ENCODE measurements around the gene CELSR1.

The CELSR1 gene

GRCh38 chr22:46361826-46362202 lies 175.6 kb downstream of the CELSR1 start:
- no peak for DNase-seq (ENCODE audit: low read depth)
- no peak overlapping the region for H3K4me3 ChIP-seq (ENCODE audit: low read depth, low read length)
- TF ChIP-seq, protein P1, sequence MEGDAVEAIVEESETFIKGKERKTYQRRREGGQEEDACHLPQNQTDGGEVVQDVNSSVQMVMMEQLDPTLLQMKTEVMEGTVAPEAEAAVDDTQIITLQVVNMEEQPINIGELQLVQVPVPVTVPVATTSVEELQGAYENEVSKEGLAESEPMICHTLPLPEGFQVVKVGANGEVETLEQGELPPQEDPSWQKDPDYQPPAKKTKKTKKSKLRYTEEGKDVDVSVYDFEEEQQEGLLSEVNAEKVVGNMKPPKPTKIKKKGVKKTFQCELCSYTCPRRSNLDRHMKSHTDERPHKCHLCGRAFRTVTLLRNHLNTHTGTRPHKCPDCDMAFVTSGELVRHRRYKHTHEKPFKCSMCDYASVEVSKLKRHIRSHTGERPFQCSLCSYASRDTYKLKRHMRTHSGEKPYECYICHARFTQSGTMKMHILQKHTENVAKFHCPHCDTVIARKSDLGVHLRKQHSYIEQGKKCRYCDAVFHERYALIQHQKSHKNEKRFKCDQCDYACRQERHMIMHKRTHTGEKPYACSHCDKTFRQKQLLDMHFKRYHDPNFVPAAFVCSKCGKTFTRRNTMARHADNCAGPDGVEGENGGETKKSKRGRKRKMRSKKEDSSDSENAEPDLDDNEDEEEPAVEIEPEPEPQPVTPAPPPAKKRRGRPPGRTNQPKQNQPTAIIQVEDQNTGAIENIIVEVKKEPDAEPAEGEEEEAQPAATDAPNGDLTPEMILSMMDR (conservative IDR thresholded peaks at IDR 0.05; ENCODE audit: low read depth, low read length) = no peak

DNA sequence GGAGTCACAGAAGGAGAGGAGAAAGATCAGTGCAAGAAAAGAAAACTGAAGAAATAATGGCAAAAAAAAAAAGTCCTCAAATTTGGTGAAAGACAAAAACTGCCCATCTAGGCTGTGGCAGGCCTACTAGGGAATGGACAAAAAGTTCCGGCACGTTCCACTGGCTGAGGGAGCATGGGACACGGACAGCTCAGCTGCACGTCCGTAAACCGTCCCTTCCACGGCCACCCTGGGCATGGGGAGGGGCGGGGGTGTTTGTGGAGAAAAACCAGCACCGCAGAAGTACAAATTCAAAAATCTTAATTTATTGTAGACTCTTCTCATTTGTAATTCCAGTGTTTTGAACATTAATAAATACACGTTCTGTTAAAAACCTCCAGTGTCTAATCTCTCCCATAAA lies 176.5 kb downstream of the CELSR1 start:
- H3K4me3 ChIP-seq (ENCODE audit: low read depth, low read length) = no peak overlapping the region
- TF ChIP-seq, protein P1 (conservative IDR thresholded peaks at IDR 0.05; ENCODE audit: low read depth, low read length) = no peak
- no peak for DNase-seq (ENCODE audit: low read depth)

- H3K4me3 ChIP-seq (ENCODE audit: low read depth, low read length) = no peak overlapping the region
- no peak for DNase-seq (ENCODE audit: low read depth)
- TF ChIP-seq, protein P1 (conservative IDR thresholded peaks at IDR 0.05; ENCODE audit: low read depth, low read length) = no peak
Measured at GRCh38 chr22:46360097-46360496, 177.3 kb downstream of the CELSR1 start.

- H3K4me3 ChIP-seq (ENCODE audit: low read depth, low read length) = no peak overlapping the region
- TF ChIP-seq, protein P1 (conservative IDR thresholded peaks at IDR 0.05; ENCODE audit: low read depth, low read length) = no peak
- no peak for DNase-seq (ENCODE audit: low read depth)
Measured at GRCh38 chr22:46359362-46359761, 178.1 kb downstream of the CELSR1 start.

GRCh38 chr22:46358766-46359165 lies 178.7 kb downstream of the CELSR1 start:
- H3K4me3 ChIP-seq (ENCODE audit: low read depth, low read length) = no peak overlapping the region
- TF ChIP-seq, protein P1 (conservative IDR thresholded peaks at IDR 0.05; ENCODE audit: low read depth, low read length) = no peak
- DNase-seq (ENCODE audit: low read depth) = no peak

GRCh38 chr22:46357711-46358520 lies 179.5 kb downstream of the CELSR1 start:
- TF ChIP-seq, protein P1 (conservative IDR thresholded peaks at IDR 0.05; ENCODE audit: low read depth, low read length) = no peak
- no peak overlapping the region for H3K4me3 ChIP-seq (ENCODE audit: low read depth, low read length)
- DNase-seq (ENCODE audit: low read depth) = no peak

Measured in choroid plexus epithelial cell (primary cell).